ENCODE data around the gene DCAF8L2.

DNA sequence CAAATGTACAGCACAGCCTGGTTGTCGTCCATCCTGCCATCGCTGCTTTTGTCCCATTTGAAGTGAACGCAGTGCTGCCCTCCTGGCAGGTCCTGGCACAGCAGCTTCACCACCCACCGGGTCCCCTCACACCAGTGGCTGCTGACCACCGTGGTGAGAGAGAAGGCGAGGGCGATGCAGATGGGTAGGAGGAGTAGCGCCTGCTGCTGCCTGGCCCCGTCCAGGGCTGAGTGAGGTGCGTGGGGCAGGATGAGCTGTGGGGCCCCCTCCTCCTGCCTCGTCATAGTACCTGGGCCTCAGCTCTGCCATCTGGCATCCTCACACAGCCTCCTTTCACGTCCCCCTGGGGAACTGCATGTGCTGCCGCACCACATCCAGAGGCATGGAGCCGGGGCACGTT lies 1.8 kb downstream of the DCAF8L2 start:
- TF ChIP-seq EZH2 (IDR thresholded peaks at IDR 0.05; ENCODE audit: insufficient read depth, low read length): no peak
- TF ChIP-seq, protein P1, sequence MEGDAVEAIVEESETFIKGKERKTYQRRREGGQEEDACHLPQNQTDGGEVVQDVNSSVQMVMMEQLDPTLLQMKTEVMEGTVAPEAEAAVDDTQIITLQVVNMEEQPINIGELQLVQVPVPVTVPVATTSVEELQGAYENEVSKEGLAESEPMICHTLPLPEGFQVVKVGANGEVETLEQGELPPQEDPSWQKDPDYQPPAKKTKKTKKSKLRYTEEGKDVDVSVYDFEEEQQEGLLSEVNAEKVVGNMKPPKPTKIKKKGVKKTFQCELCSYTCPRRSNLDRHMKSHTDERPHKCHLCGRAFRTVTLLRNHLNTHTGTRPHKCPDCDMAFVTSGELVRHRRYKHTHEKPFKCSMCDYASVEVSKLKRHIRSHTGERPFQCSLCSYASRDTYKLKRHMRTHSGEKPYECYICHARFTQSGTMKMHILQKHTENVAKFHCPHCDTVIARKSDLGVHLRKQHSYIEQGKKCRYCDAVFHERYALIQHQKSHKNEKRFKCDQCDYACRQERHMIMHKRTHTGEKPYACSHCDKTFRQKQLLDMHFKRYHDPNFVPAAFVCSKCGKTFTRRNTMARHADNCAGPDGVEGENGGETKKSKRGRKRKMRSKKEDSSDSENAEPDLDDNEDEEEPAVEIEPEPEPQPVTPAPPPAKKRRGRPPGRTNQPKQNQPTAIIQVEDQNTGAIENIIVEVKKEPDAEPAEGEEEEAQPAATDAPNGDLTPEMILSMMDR (IDR thresholded peaks at IDR 0.05; ENCODE audit: insufficient read depth, low read depth, low read length): no peak
